OCI-M2 (cell line): ENCODE results near the gene OSBPL7.

Experiments used
- DNase-seq: peaks from one replicate; lab custom pipeline; 2025; ENCODE audit not compliant: unreplicated experiment; lab: John Stamatoyannopoulos, UW

The OSBPL7 gene, protein sequence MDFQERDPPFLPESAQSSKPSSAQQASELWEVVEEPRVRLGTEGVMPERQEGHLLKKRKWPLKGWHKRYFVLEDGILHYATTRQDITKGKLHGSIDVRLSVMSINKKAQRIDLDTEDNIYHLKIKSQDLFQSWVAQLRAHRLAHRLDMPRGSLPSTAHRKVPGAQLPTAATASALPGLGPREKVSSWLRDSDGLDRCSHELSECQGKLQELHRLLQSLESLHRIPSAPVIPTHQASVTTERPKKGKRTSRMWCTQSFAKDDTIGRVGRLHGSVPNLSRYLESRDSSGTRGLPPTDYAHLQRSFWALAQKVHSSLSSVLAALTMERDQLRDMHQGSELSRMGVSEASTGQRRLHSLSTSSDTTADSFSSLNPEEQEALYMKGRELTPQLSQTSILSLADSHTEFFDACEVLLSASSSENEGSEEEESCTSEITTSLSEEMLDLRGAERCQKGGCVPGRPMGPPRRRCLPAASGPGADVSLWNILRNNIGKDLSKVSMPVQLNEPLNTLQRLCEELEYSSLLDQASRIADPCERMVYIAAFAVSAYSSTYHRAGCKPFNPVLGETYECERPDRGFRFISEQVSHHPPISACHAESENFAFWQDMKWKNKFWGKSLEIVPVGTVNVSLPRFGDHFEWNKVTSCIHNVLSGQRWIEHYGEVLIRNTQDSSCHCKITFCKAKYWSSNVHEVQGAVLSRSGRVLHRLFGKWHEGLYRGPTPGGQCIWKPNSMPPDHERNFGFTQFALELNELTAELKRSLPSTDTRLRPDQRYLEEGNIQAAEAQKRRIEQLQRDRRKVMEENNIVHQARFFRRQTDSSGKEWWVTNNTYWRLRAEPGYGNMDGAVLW

DNA sequence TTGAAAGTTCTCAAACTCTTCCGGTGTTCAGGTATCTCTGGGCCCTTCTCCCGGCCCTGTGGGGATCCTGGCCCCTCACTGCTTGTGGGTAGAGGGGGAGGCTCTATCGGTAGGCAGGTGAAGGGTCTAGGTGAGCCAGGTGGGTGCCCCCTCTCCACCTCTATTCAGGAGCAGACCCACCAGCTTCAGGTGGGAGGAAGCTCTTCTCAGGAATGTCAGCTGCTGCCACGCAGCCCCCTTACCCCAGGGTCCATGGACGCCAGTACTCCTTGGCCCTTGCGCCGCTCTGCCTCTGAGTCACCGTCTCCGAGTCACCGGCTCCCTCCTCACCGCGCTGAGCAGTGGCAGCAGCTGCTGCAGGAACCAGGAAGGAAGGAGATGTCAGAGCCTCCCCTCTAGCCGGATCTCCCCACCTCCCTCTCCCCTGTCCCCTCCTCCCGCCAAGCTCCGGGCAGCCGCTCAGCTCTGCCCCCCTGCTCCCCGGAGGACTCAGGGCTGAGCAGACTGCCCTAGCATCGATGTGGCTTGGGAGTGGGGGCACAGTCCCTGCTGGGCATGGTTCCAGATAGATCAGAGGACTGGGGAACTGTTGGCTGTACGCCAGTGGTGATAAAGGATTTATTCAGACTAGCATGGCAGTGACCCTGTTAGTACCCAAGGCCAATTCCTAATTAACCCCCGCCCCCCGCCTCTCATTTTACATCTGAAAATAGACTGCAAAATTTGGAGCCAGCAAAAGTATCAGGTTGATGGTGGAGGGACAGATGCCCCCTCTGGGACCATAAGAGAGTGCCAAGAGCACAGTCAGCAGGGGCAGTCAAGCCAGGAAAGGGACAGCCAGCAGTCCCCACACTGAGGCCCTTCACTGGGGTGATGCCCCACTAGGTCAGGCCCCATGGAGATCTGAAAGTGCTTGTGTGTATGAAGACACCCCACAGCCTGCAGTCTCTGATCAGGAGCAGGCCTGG, at the start of gene OSBPL7:
Gene OSBPL7 (minus strand): TSS at position 371 of the 968 bp plus-strand sequence. CDS start 1,516 bp downstream, outside the sequence.
- DNase-seq: no peak

GRCh38 chr17:47871048-47871447, 49.5 kb upstream of the OSBPL7 start:
- DNase-seq: no peak

GRCh38 chr17:47870056-47870455, 48.5 kb upstream of the OSBPL7 start:
- DNase-seq: no peak

GRCh38 chr17:47869114-47869513, 47.5 kb upstream of the OSBPL7 start:
- DNase-seq: no peak

DNA sequence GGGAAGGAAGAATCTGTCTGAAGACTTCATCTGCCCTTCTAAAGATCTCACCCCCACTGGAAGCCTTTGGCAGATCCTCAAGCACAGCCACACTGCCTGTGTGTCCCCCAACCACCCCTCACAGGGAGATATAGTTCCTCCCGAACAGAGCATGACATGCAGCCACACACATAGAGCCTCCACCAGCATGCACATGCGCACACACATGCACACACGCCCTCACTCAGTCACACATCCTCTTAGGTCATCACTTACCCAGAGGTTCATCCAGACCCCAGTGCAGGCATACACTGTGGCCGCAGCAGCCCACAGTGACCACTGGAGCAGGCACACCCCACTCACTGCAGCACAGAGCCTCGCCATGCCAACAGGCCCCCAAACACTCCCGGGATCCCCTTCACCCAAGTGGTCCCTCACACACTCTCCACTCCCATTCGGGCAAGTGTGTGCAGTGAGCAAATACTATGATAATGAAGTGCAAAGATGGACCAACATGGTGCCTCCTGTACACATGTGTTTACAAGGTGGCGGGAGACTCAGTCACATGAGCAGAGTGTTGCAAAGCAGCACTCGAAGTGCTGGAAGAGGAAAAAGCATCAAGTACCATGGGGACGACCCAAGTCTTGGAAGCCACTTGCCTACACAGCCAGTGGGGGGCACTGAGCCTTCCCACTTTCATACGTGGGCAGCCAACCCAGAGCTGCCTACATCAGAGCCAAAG, 46.4 kb upstream of the OSBPL7 start:
- no peak for DNase-seq

DNA sequence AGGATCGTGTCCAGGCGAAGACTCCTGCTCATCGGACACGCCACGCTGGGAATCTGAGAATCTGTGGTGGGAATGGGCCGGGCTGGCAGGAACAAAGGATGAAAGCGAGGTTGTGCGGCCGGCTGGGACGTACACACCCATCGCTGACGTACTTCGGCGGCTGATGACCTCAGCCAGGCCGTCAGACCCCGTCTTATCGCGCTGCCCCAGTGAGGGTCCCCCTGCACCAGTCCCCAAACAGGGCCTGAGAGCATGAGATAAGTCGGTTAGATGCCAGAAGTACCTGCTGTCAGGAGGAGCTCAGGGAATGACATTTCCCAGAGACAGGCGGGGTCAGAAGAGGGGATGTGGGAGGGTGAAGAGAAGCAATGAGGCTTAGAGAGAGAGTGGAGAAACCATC, 45.3 kb upstream of the OSBPL7 start:
- DNase-seq: no peak

DNA sequence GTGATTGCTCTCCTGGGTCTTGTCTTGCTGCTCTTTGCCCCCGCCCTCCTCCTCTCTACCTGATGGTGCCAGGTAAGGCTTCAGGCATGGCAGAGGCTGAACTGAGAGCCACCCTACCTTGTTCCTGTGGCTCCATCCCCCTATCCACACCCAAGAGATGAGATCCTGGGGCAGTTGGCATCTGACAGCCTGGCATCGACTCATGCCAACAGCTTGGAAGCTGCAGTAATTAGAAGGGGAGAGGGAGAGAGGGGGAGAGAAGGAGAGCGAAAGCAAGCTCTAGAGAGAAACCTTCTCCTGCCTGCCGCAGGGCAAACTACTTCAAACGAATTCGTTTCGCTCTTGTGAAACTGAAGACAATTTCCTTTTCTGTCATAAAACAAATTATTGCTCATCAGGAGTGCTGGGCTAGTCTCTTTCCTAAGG, 43.2 kb upstream of the OSBPL7 start:
- no peak for DNase-seq

GRCh38 chr17:47862621-47863440, 41.2 kb upstream of the OSBPL7 start:
- no peak for DNase-seq

DNA sequence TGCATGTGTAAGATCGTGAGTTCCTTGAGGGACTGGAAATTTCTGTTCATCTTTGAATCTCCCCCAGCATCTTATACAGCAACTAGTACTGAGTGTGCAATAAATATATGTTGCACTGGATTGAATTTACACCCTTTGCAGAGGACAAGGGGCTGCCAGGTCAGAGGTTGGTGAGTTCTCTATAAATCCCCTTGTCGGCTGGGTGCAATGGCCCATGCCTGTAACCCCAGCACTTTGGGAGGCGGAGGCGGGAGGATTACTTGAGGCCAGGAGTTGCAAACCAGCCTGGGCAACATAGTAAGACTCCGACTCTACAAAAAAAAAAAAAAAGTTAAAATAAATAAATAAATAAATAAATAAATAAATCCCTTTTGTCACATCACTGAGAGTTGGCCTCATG, 38.8 kb upstream of the OSBPL7 start:
- DNase-seq: no peak

GRCh38 chr17:47857551-47858455, 36.2 kb upstream of the OSBPL7 start:
- DNase-seq: no peak

DNA sequence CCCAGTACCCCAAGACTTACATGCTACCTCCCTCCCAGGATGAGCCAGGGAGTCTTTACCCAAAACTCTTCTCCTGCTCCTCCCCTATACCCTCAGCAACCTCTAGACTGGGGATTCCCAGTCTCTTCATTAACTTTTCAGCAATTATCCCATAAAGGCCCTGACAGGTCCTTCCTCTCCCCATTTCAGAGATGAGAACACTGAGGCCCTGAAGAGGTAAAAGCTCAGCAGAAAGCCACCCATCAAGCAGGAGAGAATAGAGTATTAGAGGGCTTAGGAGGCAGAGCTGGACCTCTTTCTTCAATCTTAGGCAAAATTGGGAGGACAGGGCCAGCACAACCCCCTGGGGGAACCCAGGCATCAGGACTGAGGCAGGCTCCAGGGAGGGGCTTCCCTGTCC, 35.2 kb upstream of the OSBPL7 start:
- no peak for DNase-seq

DNA sequence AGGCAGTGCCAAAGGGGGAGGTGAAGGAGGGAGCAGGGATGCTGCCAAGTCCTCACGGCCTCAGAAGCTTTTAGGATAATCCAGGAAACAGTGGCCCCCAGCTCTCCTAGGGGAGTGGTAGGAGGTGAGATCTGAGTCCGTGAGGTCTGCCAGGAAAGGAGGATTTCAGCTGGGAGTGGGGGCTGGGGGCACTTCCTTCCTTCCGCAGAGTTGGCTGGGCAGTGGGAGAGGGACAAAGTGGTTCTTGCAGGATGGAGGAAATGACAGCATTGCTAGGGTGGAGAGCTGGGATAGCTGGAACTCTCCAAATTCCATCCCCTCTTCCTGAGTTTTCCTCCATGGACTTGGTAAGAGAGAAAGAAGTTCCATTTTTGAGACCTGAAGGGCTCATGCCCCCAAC, 34.1 kb upstream of the OSBPL7 start:
- no peak for DNase-seq

- no peak for DNase-seq
These were observed 32.0 kb upstream of the OSBPL7 start for GRCh38 chr17:47853616-47854015.

DNA sequence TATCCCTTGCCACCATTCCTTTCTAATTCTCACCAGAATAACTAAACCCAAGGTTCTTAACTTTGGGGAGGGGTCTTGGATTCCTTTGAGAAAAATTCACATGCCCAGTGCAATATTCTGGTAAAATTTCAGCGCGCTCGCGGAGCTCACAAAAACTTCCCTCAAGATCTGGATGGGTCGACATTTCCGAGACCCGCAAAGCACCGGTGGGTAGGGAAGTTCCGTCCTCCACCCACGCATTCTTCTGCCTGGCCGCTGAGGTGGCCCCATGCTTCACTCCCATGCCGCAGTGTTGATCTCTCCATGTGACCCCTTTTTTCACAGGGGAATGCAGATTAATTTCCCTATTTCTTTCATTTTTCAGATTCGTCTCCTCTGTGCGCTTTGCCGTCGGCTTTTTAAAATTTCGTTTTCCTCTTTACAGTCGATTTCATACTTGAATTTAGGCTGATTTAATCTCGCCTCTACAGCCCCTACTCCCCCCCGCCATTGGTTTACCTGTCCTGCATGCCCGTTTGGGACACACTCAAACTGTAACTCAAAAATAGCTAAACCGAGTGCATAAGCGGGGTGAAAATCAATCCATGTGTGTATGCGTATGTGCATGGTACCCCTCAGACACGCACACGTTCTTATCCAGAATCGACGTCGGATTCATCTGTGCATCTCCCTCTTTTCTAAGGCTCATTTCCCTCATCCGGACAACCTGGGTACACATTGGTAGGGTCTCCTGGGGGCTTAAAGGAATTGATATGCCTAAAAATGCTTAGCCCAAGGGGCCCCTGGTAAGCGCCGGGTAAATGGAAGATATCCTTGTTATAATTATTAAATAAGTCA, 30.7 kb upstream of the OSBPL7 start:
- no peak for DNase-seq

- no peak for DNase-seq
These were observed 30.1 kb upstream of the OSBPL7 start for GRCh38 chr17:47851764-47852112.

GRCh38 chr17:47850692-47851573, 29.3 kb upstream of the OSBPL7 start, which contains the start of gene SP6:
TSS of gene SP6 (minus strand) at chr17:47851163. CDS start at chr17:47848429, 2,734 bp downstream.
- DNase-seq: no peak

- DNase-seq: no peak
These were observed 28.7 kb upstream of the OSBPL7 start for GRCh38 chr17:47850373-47850691.
